Stomach smooth muscle (tissue), 2 donors: Measurements from ENCODE around the gene ING4.
A peak's percentile ranks its signal among the peaks of the same experiment; 100 is the strongest.

ENCODE experiments used
- H3K27ac ChIP-seq: one replicate; pipeline ENCODE4 v1.7.0; 2013; ENCODE audit warnings: mild to moderate bottlenecking, low read length, inconsistent platforms
- H3K27me3 ChIP-seq, 2 donors: one replicate each; pipeline ENCODE4 v1.7.0; 2013; ENCODE audit warnings: low read length in 2 of 2; ENCODE audit not compliant: insufficient read depth in 2 of 2, control insufficient read depth in 1 of 2
- H3K36me3 ChIP-seq, 2 donors: one replicate each; pipeline ENCODE4 v1.7.0; 2013; ENCODE audit warnings: low read length in 2 of 2; ENCODE audit not compliant: control insufficient read depth in 2 of 2, insufficient read depth in 2 of 2
- H3K4me1 ChIP-seq: one replicate; pipeline ENCODE4 v1.7.0; 2013; ENCODE audit warnings: low read length; ENCODE audit not compliant: control insufficient read depth, insufficient read depth
- H3K4me3 ChIP-seq, 2 donors: one replicate each; pipeline ENCODE4 v1.7.0; 2013; ENCODE audit warnings: low read length in 2 of 2
- H3K9ac ChIP-seq, 2 donors: one replicate each; pipeline ENCODE4 v1.7.0; 2013; ENCODE audit warnings: low read length in 2 of 2, mild to moderate bottlenecking in 1 of 2
- H3K9me3 ChIP-seq, 2 donors: one replicate each; pipeline ENCODE4 v1.7.0; 2013; ENCODE audit warnings: low read length in 2 of 2; ENCODE audit not compliant: control insufficient read depth in 2 of 2
- donor health status: healthy.
- donor health status: Pancreatic carcinoma.

ING4 gene

GRCh38 chr12:6697584-6698351 is 34.8 kb upstream of the ING4 start:
- H3K27me3 ChIP-seq: peaks cover 30 to 39% of the 10 kb centered on the region in 2 donors
- H3K36me3 ChIP-seq: no peaks in the 10 kb centered on the region
- H3K9ac ChIP-seq: no peak overlapping the region
- H3K9me3 ChIP-seq: no peaks in the 10 kb centered on the region
- H3K27ac ChIP-seq: no peak overlapping the region
- H3K4me3 ChIP-seq: no peak overlapping the region
- peaks cover 17% of the 10 kb centered on the region for H3K4me1 ChIP-seq

GRCh38 chr12:6696690-6697583 is 34.0 kb upstream of the ING4 start:
- H3K27me3 ChIP-seq: peaks cover 30 to 36% of the 10 kb centered on the region in 2 donors
- no peaks in the 10 kb centered on the region for H3K9me3 ChIP-seq
- H3K9ac ChIP-seq: no peak overlapping the region
- H3K27ac ChIP-seq: no peak overlapping the region
- H3K36me3 ChIP-seq: no peaks in the 10 kb centered on the region
- H3K4me3 ChIP-seq: no peak overlapping the region
- H3K4me1 ChIP-seq: peaks cover 17% of the 10 kb centered on the region

GRCh38 chr12:6695313-6696045 is 32.6 kb upstream of the ING4 start:
- no peaks in the 10 kb centered on the region for H3K36me3 ChIP-seq
- H3K27ac ChIP-seq: no peak overlapping the region
- no peaks in the 10 kb centered on the region for H3K9me3 ChIP-seq
- H3K9ac ChIP-seq: no peak overlapping the region
- no peak overlapping the region for H3K4me3 ChIP-seq
- H3K27me3 ChIP-seq: peaks cover 19 to 23% of the 10 kb centered on the region in 2 donors
- peaks cover 12% of the 10 kb centered on the region for H3K4me1 ChIP-seq

GRCh38 chr12:6694701-6695100 is 31.8 kb upstream of the ING4 start:
- Histone ChIP-seq H3K27me3 (peaks cover 16 to 19% of the 10 kb centered on the region in 2 donors), H3K4me3 (no peak overlapping the region), H3K36me3 (no peaks in the 10 kb centered on the region), H3K4me1 (peaks cover 4% of the 10 kb centered on the region), H3K27ac (no peak overlapping the region), H3K9me3 (no peaks in the 10 kb centered on the region), H3K9ac (no peak overlapping the region)

GRCh38 chr12:6693832-6694355 is 31.0 kb upstream of the ING4 start:
- Histone ChIP-seq H3K9ac (no peak overlapping the region), H3K36me3 (no peaks in the 10 kb centered on the region), H3K4me1 (no peaks in the 10 kb centered on the region)

GRCh38 chr12:6692888-6693287 is 30.0 kb upstream of the ING4 start:
- H3K27ac ChIP-seq: no peak overlapping the region
- H3K36me3 ChIP-seq: no peaks in the 10 kb centered on the region
- H3K9ac ChIP-seq: no peak overlapping the region

More at GRCh38 chr12:6693832-6694355, 31.0 kb upstream of the ING4 start:
- Histone ChIP-seq H3K27me3 (peaks cover 8 to 12% of the 10 kb centered on the region in 2 donors), H3K9me3 (no peaks in the 10 kb centered on the region), H3K27ac (no peak overlapping the region), H3K4me3 (no peak overlapping the region)

GRCh38 chr12:6691473-6691872 is 28.6 kb upstream of the ING4 start:
- no peak overlapping the region for H3K4me3 ChIP-seq
- H3K4me1 ChIP-seq: peaks cover 18% of the 10 kb centered on the region
- H3K36me3 ChIP-seq: no peaks in the 10 kb centered on the region
- H3K9me3 ChIP-seq: no peaks in the 10 kb centered on the region
- H3K27ac ChIP-seq: no peak overlapping the region
- peaks cover 0 to 6% of the 10 kb centered on the region in 2 donors for H3K27me3 ChIP-seq
- no peak overlapping the region for H3K9ac ChIP-seq

More at GRCh38 chr12:6692888-6693287, 30.0 kb upstream of the ING4 start:
- Histone ChIP-seq H3K4me3 (no peak overlapping the region), H3K4me1 (peaks cover 7% of the 10 kb centered on the region), H3K27me3 (peaks cover 4 to 9% of the 10 kb centered on the region in 2 donors), H3K9me3 (no peaks in the 10 kb centered on the region)

GRCh38 chr12:6688999-6689882 is 26.3 kb upstream of the ING4 start, which contains the start of gene ZNF384:
Gene ZNF384, minus strand, starts transcription at chr12:6689375. Its CDS starts 9,855 bp downstream, at chr12:6679520.
- Histone ChIP-seq H3K9me3 (no peaks in the 10 kb centered on the region), H3K36me3 (no peaks in the 10 kb centered on the region), H3K27me3 (no peaks in the 10 kb centered on the region), H3K9ac (peak within 1 kb of the TSS; percentile 93 to 94), H3K4me1 (peaks cover 21% of the 10 kb centered on the region), H3K27ac (peak within 1 kb of the TSS; percentile 97), H3K4me3 (peak within 1 kb of the TSS; percentile 93)

- H3K4me3 ChIP-seq: peak overlapping the region; percentile 64 to 93
- peak overlapping the region; percentile 97 for H3K27ac ChIP-seq
- H3K4me1 ChIP-seq: peaks cover 21% of the 10 kb centered on the region
- no peaks in the 10 kb centered on the region for H3K27me3 ChIP-seq
- no peaks in the 10 kb centered on the region for H3K36me3 ChIP-seq
- H3K9ac ChIP-seq: peak overlapping the region; percentile 92 to 93
- H3K9me3 ChIP-seq: no peaks in the 10 kb centered on the region
These were observed 25.7 kb upstream of the ING4 start for GRCh38 chr12:6688543-6688998.
